ENCODE data around the gene IQCK.

The IQCK gene

GRCh38 chr16:19804538-19805323 is 86.7 kb downstream of the IQCK start:
- DNase-seq (ENCODE audit: low read depth), result no peak

GRCh38 chr16:19805459-19806162 is 87.5 kb downstream of the IQCK start:
- DNase-seq (ENCODE audit: low read depth), result no peak

- DNase-seq (ENCODE audit: low read depth), result no peak
Observed at GRCh38 chr16:19808061-19808641, 90.1 kb downstream of the IQCK start.

GRCh38 chr16:19809121-19809635 is 91.1 kb downstream of the IQCK start:
- DNase-seq (ENCODE audit: low read depth), result no peak

GRCh38 chr16:19809693-19810092 is 91.6 kb downstream of the IQCK start:
- DNase-seq (ENCODE audit: low read depth), result no peak

GRCh38 chr16:19810817-19811731 is 93.0 kb downstream of the IQCK start:
- DNase-seq (ENCODE audit: low read depth), result no peak

- no peak for DNase-seq (ENCODE audit: low read depth)
Observed at GRCh38 chr16:19812986-19813385, 94.9 kb downstream of the IQCK start.

- no peak for DNase-seq (ENCODE audit: low read depth)
Observed at GRCh38 chr16:19815418-19815817, 97.3 kb downstream of the IQCK start.

- no peak for DNase-seq (ENCODE audit: low read depth)
Observed at GRCh38 chr16:19817122-19817521, 99.1 kb downstream of the IQCK start.

- no peak for DNase-seq (ENCODE audit: low read depth)
Observed at GRCh38 chr16:19817875-19818274, 99.8 kb downstream of the IQCK start.

GRCh38 chr16:19822533-19822932 is 104.5 kb downstream of the IQCK start:
- no peak for DNase-seq (ENCODE audit: low read depth)

- DNase-seq (ENCODE audit: low read depth), result no peak
Observed at GRCh38 chr16:19823322-19823721, 105.3 kb downstream of the IQCK start.

GRCh38 chr16:19824216-19824615 is 106.1 kb downstream of the IQCK start:
- no peak for DNase-seq (ENCODE audit: low read depth)

- no peak for DNase-seq (ENCODE audit: low read depth)
Observed at GRCh38 chr16:19829844-19830692, 112.0 kb downstream of the IQCK start.

- no peak for DNase-seq (ENCODE audit: low read depth)
Observed at GRCh38 chr16:19830902-19831560, 113.0 kb downstream of the IQCK start.

- DNase-seq (ENCODE audit: low read depth), result no peak
Observed at GRCh38 chr16:19831678-19832077, 113.6 kb downstream of the IQCK start.

- DNase-seq (ENCODE audit: low read depth), result no peak
Observed at GRCh38 chr16:19833176-19833575, 115.1 kb downstream of the IQCK start.

GRCh38 chr16:19833581-19833980 is 115.5 kb downstream of the IQCK start:
- DNase-seq (ENCODE audit: low read depth), result no peak

GRCh38 chr16:19835196-19835595 is 117.1 kb downstream of the IQCK start:
- no peak for DNase-seq (ENCODE audit: low read depth)

- DNase-seq (ENCODE audit: low read depth), result no peak
Observed at GRCh38 chr16:19835968-19836421, 117.9 kb downstream of the IQCK start.
